ENCODE results near the gene KNL1. TPM values are rescaled to one million over a fixed set of nuclear protein-coding genes. Genes with fewer than 3 reads are reported as not detected.
"Not testable (repeated sequence)": the region's sequence is repeated elsewhere in the genome, so short reads cannot be mapped to it uniquely, and the experiment has no call there.

KNL1 gene
- total and polyA plus RNA-seq, 4 donors, result 8.7 to 13.7 (median 10.4) TPM

DNA sequence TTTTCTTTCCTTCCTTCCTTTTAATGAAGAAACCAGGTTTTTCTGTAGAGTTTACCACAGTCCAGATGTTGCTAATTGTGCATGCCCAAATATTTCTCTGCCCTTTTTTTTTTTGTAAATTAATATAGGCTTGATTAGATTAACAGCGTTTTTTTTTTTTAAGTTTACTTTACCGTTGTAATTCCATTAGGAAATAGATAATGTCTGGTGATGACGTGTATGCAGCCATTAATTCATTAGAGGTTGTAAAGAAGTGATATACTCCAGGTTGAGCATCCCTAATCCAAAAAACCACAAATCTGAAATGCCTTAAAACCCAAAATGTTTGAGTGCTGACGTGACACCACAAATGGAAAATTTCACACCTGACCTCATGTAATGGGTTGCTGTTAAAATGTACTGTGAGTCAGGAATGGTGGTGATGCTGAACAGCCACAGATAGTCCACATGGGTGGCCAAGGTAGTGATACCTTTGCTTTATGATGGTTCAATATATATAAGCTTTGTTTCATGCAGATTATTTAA, 43.2 kb downstream of the KNL1 start:
- Histone ChIP-seq H3K4me3 (ENCODE audit: low read depth, low read length) (no peak overlapping the region), H3K27me3 (ENCODE audit: control insufficient read depth, insufficient read depth, low read length) (no peaks in the 10 kb centered on the region), H3K27ac (ENCODE audit: low read depth, low read length) (no peak overlapping the region), H3K36me3 (ENCODE audit: control insufficient read depth, insufficient read depth, low read length) (no peaks in the 10 kb centered on the region), H3K9me3 (ENCODE audit: control insufficient read depth, insufficient read depth, low read length) (no peaks in the 10 kb centered on the region), H3K4me1 (ENCODE audit: control insufficient read depth, insufficient read depth, low read length) (no peaks in the 10 kb centered on the region)
- no CpG with 5 or more reads among the region's 4 CpGs for WGBS (ENCODE audit: insufficient coverage)
- no peak for DNase-seq (ENCODE audit: low read depth in 4 of 6, low spot score in 6 of 6)

DNA sequence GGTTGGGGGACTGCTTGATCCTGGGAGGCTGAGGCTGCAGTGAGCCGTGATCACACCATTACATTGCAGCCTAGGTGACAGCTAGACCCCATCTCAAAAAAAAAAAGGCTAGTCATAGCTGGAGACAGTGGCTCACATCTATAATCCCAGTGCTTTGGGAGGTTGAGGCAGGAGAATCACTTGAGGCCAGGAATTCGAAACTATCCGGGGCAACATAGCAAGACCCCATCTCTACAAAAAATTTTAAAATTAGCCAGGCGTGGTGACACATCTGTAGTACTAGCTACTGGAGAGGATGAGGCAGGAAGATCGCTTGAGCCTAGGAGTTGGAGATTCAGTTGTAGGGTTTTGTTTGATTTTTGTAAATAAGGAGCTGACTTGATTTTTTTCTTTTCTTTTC, 45.6 kb downstream of the KNL1 start:
- no peaks in the 10 kb centered on the region for H3K36me3 ChIP-seq (ENCODE audit: control insufficient read depth, insufficient read depth, low read length)
- H3K4me3 ChIP-seq (ENCODE audit: low read depth, low read length), result no peak overlapping the region
- H3K27ac ChIP-seq (ENCODE audit: low read depth, low read length), result no peak overlapping the region
- no peaks in the 10 kb centered on the region for H3K4me1 ChIP-seq (ENCODE audit: control insufficient read depth, insufficient read depth, low read length)
- no peaks in the 10 kb centered on the region for H3K27me3 ChIP-seq (ENCODE audit: control insufficient read depth, insufficient read depth, low read length)
- H3K9me3 ChIP-seq (ENCODE audit: control insufficient read depth, insufficient read depth, low read length), result no peaks in the 10 kb centered on the region
- WGBS (ENCODE audit: insufficient coverage), result 80% methylated on average over 1 of the region's 5 CpGs
- no peak for DNase-seq (ENCODE audit: low read depth in 4 of 6, low spot score in 6 of 6)

DNA sequence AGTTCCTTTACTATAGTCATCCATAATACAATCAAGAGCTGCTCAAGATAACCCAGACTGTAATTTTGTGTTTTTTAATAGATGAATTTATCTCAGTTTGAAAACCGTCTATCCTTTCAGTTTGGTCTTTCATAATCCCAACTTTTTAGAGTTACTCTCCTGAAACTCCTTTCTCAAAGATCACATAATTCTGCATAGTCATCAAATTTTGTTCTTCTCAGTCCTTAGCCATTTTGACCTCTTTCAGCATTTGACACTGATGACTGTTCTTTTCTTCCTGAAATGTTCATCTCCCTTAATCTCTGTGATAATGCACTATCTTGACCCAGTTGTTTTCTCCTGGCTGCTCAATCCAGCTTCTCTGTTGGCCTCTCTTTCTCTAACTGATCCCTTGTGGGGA, 53.5 kb downstream of the KNL1 start:
- H3K4me1 ChIP-seq (ENCODE audit: control insufficient read depth, insufficient read depth, low read length), result no peaks in the 10 kb centered on the region
- WGBS (ENCODE audit: insufficient coverage), result 100% methylated on average over 1 of the region's 1 CpG

DNA sequence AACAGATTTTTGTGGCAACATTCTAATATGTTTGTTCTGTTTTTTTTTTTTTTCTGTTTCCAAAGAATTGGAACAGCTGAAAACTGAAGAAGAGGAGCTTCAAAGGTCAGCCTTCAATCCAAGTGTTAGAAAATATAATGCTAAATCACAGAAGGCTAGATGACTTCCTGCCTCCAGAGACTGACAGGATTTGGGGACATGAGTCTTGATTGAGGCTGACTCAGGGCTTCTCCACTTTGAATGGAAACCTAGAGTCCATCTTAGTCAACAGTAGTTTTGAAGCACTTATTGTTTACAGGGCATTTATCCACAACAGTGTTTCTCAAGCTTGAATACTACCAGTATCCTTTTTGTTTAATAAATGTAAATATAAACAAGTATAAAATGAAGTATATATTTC, 56.4 kb downstream of the KNL1 start:
- no peaks in the 10 kb centered on the region for H3K4me1 ChIP-seq (ENCODE audit: control insufficient read depth, insufficient read depth, low read length)
- H3K4me3 ChIP-seq (ENCODE audit: low read depth, low read length), result no peak overlapping the region
- no peaks in the 10 kb centered on the region for H3K36me3 ChIP-seq (ENCODE audit: control insufficient read depth, insufficient read depth, low read length)
- H3K27me3 ChIP-seq (ENCODE audit: control insufficient read depth, insufficient read depth, low read length), result no peaks in the 10 kb centered on the region
- DNase-seq (ENCODE audit: low read depth in 4 of 6, low spot score in 6 of 6), result no peak
- H3K27ac ChIP-seq (ENCODE audit: low read depth, low read length), result no peak overlapping the region
- no peaks in the 10 kb centered on the region for H3K9me3 ChIP-seq (ENCODE audit: control insufficient read depth, insufficient read depth, low read length)

More for the DNA sequence above, 53.5 kb downstream of the KNL1 start:
- DNase-seq (ENCODE audit: low read depth in 4 of 6, low spot score in 6 of 6), result no peak
- H3K27me3 ChIP-seq (ENCODE audit: control insufficient read depth, insufficient read depth, low read length), result no peaks in the 10 kb centered on the region
- H3K36me3 ChIP-seq (ENCODE audit: control insufficient read depth, insufficient read depth, low read length), result no peaks in the 10 kb centered on the region
- no peak overlapping the region for H3K4me3 ChIP-seq (ENCODE audit: low read depth, low read length)
- no peaks in the 10 kb centered on the region for H3K9me3 ChIP-seq (ENCODE audit: control insufficient read depth, insufficient read depth, low read length)
- H3K27ac ChIP-seq (ENCODE audit: low read depth, low read length), result no peak overlapping the region

- no peak for DNase-seq (ENCODE audit: low read depth in 4 of 6, low spot score in 6 of 6)
- 100% methylated on average over 1 of the region's 5 CpGs for WGBS (ENCODE audit: insufficient coverage)
- no peaks in the 10 kb centered on the region for H3K27me3 ChIP-seq (ENCODE audit: control insufficient read depth, insufficient read depth, low read length)
- no peaks in the 10 kb centered on the region for H3K36me3 ChIP-seq (ENCODE audit: control insufficient read depth, insufficient read depth, low read length)
- no peaks in the 10 kb centered on the region for H3K4me1 ChIP-seq (ENCODE audit: control insufficient read depth, insufficient read depth, low read length)
- no peak overlapping the region for H3K27ac ChIP-seq (ENCODE audit: low read depth, low read length)
- no peak overlapping the region for H3K4me3 ChIP-seq (ENCODE audit: low read depth, low read length)
- no peaks in the 10 kb centered on the region for H3K9me3 ChIP-seq (ENCODE audit: control insufficient read depth, insufficient read depth, low read length)
Measured at GRCh38 chr15:40660686-40661085, 66.6 kb downstream of the KNL1 start.

DNA sequence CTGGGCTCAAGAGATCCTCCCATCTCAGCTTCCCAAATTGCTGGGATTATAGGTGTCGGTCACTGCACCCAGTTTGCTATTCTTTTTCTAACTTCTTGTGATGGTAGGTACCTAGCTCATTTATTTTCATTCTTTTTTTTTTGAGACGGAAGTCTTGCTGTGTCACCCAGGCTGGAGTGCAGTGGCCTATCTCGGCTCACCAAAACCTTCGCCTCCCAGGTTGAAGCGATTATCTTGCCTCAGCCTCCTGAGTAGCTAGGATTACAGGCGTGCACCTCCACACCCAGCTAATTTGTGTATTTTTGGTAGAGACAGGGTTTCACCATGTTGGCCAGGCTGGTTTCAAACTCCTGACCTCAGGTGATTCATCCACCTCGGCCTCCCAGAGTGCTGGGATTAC, 70.9 kb downstream of the KNL1 start:
- no peaks in the 10 kb centered on the region for H3K9me3 ChIP-seq (ENCODE audit: control insufficient read depth, insufficient read depth, low read length)
- H3K27ac ChIP-seq (ENCODE audit: low read depth, low read length), result no peak overlapping the region
- no peak for DNase-seq (ENCODE audit: low read depth in 4 of 6, low spot score in 6 of 6)
- WGBS (ENCODE audit: insufficient coverage), result 92% methylated on average over 3 of the region's 7 CpGs
- no peaks in the 10 kb centered on the region for H3K4me1 ChIP-seq (ENCODE audit: control insufficient read depth, insufficient read depth, low read length)
- no peaks in the 10 kb centered on the region for H3K36me3 ChIP-seq (ENCODE audit: control insufficient read depth, insufficient read depth, low read length)
- no peaks in the 10 kb centered on the region for H3K27me3 ChIP-seq (ENCODE audit: control insufficient read depth, insufficient read depth, low read length)
- H3K4me3 ChIP-seq (ENCODE audit: low read depth, low read length), result no peak overlapping the region

GRCh38 chr15:40676290-40676689, 82.2 kb downstream of the KNL1 start:
- not testable (repeated sequence) for DNase-seq (ENCODE audit: low read depth in 4 of 6, low spot score in 6 of 6); H3K4me3 ChIP-seq (ENCODE audit: low read depth, low read length); H3K27ac ChIP-seq (ENCODE audit: low read depth, low read length); H3K36me3 ChIP-seq (ENCODE audit: control insufficient read depth, insufficient read depth, low read length); H3K4me1 ChIP-seq (ENCODE audit: control insufficient read depth, insufficient read depth, low read length); H3K27me3 ChIP-seq (ENCODE audit: control insufficient read depth, insufficient read depth, low read length); H3K9me3 ChIP-seq (ENCODE audit: control insufficient read depth, insufficient read depth, low read length)
- 83% methylated on average over 2 of the region's 6 CpGs for WGBS (ENCODE audit: insufficient coverage)

- H3K4me1 ChIP-seq (ENCODE audit: control insufficient read depth, insufficient read depth, low read length); H3K27me3 ChIP-seq (ENCODE audit: control insufficient read depth, insufficient read depth, low read length); DNase-seq (ENCODE audit: low read depth in 4 of 6, low spot score in 6 of 6); H3K36me3 ChIP-seq (ENCODE audit: control insufficient read depth, insufficient read depth, low read length); H3K4me3 ChIP-seq (ENCODE audit: low read depth, low read length); H3K27ac ChIP-seq (ENCODE audit: low read depth, low read length); H3K9me3 ChIP-seq (ENCODE audit: control insufficient read depth, insufficient read depth, low read length): not testable (repeated sequence)
- WGBS (ENCODE audit: insufficient coverage), result 97% methylated on average over 26 of the region's 38 CpGs
Measured at GRCh38 chr15:40676906-40677305, 82.9 kb downstream of the KNL1 start.

GRCh38 chr15:40680151-40680550, 86.1 kb downstream of the KNL1 start:
- no peak overlapping the region for H3K27ac ChIP-seq (ENCODE audit: low read depth, low read length)
- 100% methylated on average over 1 of the region's 1 CpG for WGBS (ENCODE audit: insufficient coverage)
- no peaks in the 10 kb centered on the region for H3K36me3 ChIP-seq (ENCODE audit: control insufficient read depth, insufficient read depth, low read length)
- H3K27me3 ChIP-seq (ENCODE audit: control insufficient read depth, insufficient read depth, low read length), result no peaks in the 10 kb centered on the region
- DNase-seq (ENCODE audit: low read depth in 4 of 6, low spot score in 6 of 6), result no peak
- no peaks in the 10 kb centered on the region for H3K9me3 ChIP-seq (ENCODE audit: control insufficient read depth, insufficient read depth, low read length)
- H3K4me1 ChIP-seq (ENCODE audit: control insufficient read depth, insufficient read depth, low read length), result no peaks in the 10 kb centered on the region
- no peak overlapping the region for H3K4me3 ChIP-seq (ENCODE audit: low read depth, low read length)

DNA sequence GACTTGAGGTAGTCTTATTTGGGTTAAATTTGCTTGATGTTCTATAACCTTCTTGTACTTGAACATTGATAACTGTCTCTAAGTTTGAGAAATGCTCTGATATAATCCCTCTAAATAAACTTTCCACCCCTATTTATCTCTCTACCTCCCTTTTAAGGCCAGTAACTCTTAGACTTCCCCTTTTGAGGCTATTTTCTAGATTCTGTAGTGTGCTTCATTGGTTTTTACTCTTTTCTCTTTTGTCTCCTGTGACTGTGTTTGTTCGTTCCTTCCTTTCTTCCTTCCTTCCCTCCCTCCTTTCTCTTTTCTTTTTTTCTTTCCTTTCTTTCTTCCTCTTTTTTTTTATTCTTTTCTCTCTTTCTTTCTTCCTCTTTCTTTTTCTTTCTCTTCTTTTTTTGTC, 86.9 kb downstream of the KNL1 start:
- not testable (repeated sequence) for H3K27me3 ChIP-seq (ENCODE audit: control insufficient read depth, insufficient read depth, low read length); H3K9me3 ChIP-seq (ENCODE audit: control insufficient read depth, insufficient read depth, low read length); H3K4me3 ChIP-seq (ENCODE audit: low read depth, low read length); H3K4me1 ChIP-seq (ENCODE audit: control insufficient read depth, insufficient read depth, low read length); DNase-seq (ENCODE audit: low read depth in 4 of 6, low spot score in 6 of 6); H3K36me3 ChIP-seq (ENCODE audit: control insufficient read depth, insufficient read depth, low read length); H3K27ac ChIP-seq (ENCODE audit: low read depth, low read length)
- WGBS (ENCODE audit: insufficient coverage), result no CpG with 5 or more reads among the region's 1 CpG
